Type B pancreatic cell (in vitro differentiated cells): ENCODE results near the gene FAM171A1. TPM values are rescaled to one million over a fixed set of nuclear protein-coding genes. Genes with fewer than 3 reads are reported as not detected.
"Not testable (repeated sequence)": the region's sequence is repeated elsewhere in the genome, so short reads cannot be mapped to it uniquely, and the experiment has no call there.

Experiments
- DNase-seq: peaks from one replicate; pipeline ENCODE4 v3.0.0; 2021; ENCODE audit warnings: mixed read lengths; ENCODE audit not compliant: unreplicated experiment; ENCODE audit errors: extremely low spot score
- H3K27ac Mint-ChIP-seq: 2 replicates; pipeline ENCODE4 v1.8.0; 2021; ENCODE audit warnings: mild to moderate bottlenecking, mixed read lengths
- H3K27me3 Mint-ChIP-seq: 2 replicates; pipeline ENCODE4 v1.8.0; 2021; ENCODE audit warnings: mixed read lengths
- H3K36me3 Mint-ChIP-seq: 2 replicates; pipeline ENCODE4 v1.8.0; 2021; ENCODE audit warnings: mixed read lengths
- H3K4me1 Mint-ChIP-seq: one replicate; pipeline ENCODE4 v1.8.0; 2021; ENCODE audit warnings: mixed read lengths; ENCODE audit not compliant: unreplicated experiment
- H3K4me3 Mint-ChIP-seq: 2 replicates; pipeline ENCODE4 v1.8.0; 2021; ENCODE audit warnings: mild to moderate bottlenecking, mixed read lengths
- H3K9me3 Mint-ChIP-seq: 2 replicates; pipeline ENCODE4 v1.8.0; 2021; ENCODE audit warnings: mixed read lengths
- total RNA-seq: library from RNA; stranded (reverse); gene quantifications from 2 replicates; pipeline ENCODE4 v1.2.1, GENCODE V29; 2021; ENCODE audit warnings: low replicate concordance
- TF ChIP-seq, protein P1 (sequence below): fragments of 200-600 bp; sonication (generic); conservative IDR thresholded peaks from 2 replicates; pipeline ENCODE4 v1.5.0; 2021; ENCODE audit warnings: antibody characterized with exemption, mild to moderate bottlenecking

Gene FAM171A1
- total RNA-seq, 1 donor from 2014 or later: 49.3 TPM

DNA sequence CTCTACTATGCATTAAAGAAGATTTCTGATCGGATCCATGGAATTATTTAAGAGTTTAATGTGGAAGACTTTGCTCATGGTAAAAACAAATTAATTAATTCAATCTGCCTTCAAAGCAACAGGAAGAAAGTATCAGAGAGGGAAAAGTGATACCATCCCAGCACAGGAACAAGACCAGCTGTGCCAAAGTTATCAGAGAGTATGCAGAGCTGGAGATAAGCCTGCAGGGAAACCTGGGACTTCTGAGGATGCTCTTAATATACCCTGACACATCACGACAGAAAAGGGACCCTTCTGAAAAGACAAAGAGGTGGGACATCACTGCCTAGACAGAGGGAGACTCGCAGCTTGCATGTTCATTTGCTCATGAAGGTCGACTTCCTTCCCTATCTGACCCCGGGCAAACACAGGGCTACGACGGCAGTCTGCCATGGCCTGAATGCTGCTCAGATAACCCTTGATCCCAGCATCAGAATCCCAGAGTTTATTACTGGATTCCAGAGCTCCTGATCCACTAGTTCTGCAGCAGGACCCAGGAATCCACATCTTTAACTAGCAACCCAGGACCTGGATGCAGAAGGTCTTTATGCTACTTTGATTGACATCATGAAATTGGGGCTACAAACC lies 29.5 kb downstream of the FAM171A1 start:
- TF ChIP-seq, protein P1, sequence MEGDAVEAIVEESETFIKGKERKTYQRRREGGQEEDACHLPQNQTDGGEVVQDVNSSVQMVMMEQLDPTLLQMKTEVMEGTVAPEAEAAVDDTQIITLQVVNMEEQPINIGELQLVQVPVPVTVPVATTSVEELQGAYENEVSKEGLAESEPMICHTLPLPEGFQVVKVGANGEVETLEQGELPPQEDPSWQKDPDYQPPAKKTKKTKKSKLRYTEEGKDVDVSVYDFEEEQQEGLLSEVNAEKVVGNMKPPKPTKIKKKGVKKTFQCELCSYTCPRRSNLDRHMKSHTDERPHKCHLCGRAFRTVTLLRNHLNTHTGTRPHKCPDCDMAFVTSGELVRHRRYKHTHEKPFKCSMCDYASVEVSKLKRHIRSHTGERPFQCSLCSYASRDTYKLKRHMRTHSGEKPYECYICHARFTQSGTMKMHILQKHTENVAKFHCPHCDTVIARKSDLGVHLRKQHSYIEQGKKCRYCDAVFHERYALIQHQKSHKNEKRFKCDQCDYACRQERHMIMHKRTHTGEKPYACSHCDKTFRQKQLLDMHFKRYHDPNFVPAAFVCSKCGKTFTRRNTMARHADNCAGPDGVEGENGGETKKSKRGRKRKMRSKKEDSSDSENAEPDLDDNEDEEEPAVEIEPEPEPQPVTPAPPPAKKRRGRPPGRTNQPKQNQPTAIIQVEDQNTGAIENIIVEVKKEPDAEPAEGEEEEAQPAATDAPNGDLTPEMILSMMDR: no peak
- H3K4me3 Mint-ChIP-seq: no peak overlapping the region
- peaks cover 5% of the 10 kb centered on the region for H3K36me3 Mint-ChIP-seq
- H3K27me3 Mint-ChIP-seq: no peaks in the 10 kb centered on the region
- no peaks in the 10 kb centered on the region for H3K9me3 Mint-ChIP-seq
- no peak for DNase-seq
- H3K4me1 Mint-ChIP-seq: peaks cover 37% of the 10 kb centered on the region
- H3K27ac Mint-ChIP-seq: no peak overlapping the region

DNA sequence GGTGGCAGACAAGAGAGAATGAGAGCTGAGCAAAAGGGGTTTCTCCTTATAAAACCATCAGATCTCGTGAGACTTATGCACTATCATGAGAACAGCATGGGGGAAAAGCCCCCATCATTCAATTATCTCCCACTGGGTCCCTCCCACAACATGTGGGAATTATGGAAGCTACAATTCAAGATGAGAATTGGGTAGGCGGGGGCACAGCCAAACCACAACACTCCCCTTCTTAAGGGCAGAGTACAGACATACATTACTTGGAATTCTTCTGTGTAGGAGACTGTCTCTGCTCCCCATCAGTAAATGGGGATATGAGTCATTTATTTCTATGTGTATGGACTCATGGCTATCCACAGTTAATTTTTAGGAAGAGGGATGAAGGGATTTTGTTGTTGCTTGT lies 31.2 kb downstream of the FAM171A1 start:
- Mint-ChIP-seq H3K9me3 (no peaks in the 10 kb centered on the region), H3K36me3 (peaks cover 2% of the 10 kb centered on the region), H3K27ac (no peak overlapping the region), H3K27me3 (no peaks in the 10 kb centered on the region), H3K4me3 (no peak overlapping the region), H3K4me1 (peaks cover 38% of the 10 kb centered on the region)
- TF ChIP-seq, protein P1: no peak
- no peak for DNase-seq

DNA sequence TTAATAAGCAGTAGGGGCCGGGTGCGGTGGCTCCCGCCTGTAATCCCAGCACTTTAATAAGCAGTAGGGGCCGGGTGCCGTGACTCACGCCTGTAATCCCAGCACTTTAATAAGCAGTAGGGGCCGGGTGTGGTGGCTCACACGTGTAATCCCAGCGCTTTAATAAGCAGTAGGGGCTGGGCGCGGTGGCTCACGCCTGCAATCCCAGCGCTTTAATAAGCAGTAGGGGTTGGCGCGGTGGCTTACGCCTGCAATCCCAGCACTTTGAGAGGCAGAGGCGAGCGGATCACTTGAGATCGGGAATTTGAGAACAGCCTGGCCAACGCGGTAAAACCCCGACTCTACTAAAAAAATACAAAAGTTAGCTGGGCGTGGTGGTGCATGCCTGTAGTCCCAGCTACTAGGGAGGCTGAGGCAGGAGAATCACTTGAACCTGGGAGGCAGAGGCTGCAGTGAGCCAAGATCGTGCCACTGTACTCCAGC lies 33.6 kb downstream of the FAM171A1 start:
- not testable (repeated sequence) for H3K9me3 Mint-ChIP-seq, DNase-seq, H3K36me3 Mint-ChIP-seq, H3K27me3 Mint-ChIP-seq, H3K27ac Mint-ChIP-seq, H3K4me3 Mint-ChIP-seq
- H3K4me1 Mint-ChIP-seq: peaks cover 34% of the 10 kb centered on the region

DNA sequence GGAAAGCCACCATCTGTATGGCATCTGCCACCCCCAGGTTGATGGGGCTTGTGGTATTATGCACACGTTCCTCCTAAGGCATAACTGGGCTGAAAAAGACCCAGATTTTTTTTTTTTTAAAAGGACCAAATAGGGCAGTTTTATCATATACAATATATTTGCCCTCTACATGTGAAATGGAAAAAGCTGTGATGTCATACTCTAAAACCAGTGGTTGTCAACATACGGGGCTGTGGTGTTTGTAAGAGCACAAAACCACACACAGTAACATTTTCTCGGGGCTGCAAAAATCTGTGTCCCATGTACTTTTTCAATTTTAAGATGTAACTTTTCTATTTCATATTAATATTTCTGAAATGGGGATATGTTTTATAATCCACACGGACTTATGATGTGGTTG lies 34.9 kb downstream of the FAM171A1 start:
- H3K4me3 Mint-ChIP-seq: no peak overlapping the region
- no peaks in the 10 kb centered on the region for H3K27me3 Mint-ChIP-seq
- H3K9me3 Mint-ChIP-seq: no peaks in the 10 kb centered on the region
- TF ChIP-seq, protein P1: no peak
- no peak overlapping the region for H3K27ac Mint-ChIP-seq
- peaks cover 5% of the 10 kb centered on the region for H3K36me3 Mint-ChIP-seq
- H3K4me1 Mint-ChIP-seq: peaks cover 27% of the 10 kb centered on the region
- no peak for DNase-seq

DNA sequence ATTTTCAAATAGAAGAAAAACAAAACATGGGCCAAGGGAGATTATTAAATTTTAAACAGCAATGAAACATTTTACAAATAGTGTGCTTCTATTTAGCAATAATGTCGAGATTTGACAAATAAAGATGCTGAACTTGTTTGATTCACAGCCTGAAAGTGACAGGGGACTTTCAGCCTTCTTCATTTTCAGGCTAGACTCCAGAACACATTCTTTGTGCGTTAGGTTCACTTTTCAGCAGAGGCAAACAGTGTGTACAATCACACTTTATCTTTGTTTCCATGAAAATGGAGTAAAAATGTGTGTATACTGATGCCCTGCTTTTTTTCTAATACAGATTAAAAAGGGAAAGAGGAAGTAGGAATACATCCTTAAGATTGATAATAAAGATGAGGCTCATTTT lies 35.6 kb downstream of the FAM171A1 start:
- Mint-ChIP-seq H3K4me3 (no peak overlapping the region), H3K27ac (no peak overlapping the region), H3K9me3 (no peaks in the 10 kb centered on the region), H3K36me3 (peaks cover 5% of the 10 kb centered on the region), H3K27me3 (no peaks in the 10 kb centered on the region), H3K4me1 (peaks cover 25% of the 10 kb centered on the region)
- TF ChIP-seq, protein P1: no peak
- DNase-seq: no peak

DNA sequence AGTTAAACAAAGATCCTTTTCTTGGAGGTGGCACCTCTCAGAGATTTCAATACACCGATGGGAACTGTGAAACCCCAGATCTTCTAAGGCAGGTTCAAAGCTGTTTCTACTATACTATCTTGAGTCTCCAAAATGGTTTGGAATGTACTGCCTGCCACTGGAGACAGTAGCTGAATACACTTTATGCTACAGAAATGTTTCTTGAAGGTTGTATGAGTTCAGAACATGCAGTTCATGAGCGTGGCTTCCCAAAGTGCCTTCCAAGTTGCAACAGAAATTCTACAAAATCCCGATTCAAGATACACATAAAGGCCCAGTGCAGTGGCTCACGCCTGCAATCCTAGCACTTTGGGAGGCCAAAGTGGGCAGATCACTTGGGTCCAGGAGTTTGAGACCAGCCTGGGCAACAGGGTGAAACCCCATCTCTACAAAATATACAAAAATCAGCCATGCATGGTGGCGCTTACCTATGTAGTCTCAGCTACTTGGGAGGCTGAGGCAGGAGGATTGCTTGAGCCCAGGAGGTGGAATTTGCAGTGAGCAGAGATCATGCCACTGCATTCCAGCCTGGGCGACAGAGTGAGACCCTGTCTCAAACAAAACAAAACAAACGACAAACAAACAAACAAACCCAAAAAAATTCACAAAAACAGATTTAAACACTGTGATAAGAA lies 36.3 kb downstream of the FAM171A1 start:
- peak overlapping the region; percentile 64 for H3K27ac Mint-ChIP-seq
- peaks cover 25% of the 10 kb centered on the region for H3K4me1 Mint-ChIP-seq
- TF ChIP-seq, protein P1: no peak
- H3K27me3 Mint-ChIP-seq: no peaks in the 10 kb centered on the region
- DNase-seq: no peak
- peaks cover 5% of the 10 kb centered on the region for H3K36me3 Mint-ChIP-seq
- no peak overlapping the region for H3K4me3 Mint-ChIP-seq
- H3K9me3 Mint-ChIP-seq: no peaks in the 10 kb centered on the region
